ENCODE data around the gene CASP7. TPM values are rescaled to one million over a fixed set of nuclear protein-coding genes. Genes with fewer than 3 reads are reported as not detected.
"Not testable (repeated sequence)": the region's sequence is repeated elsewhere in the genome, so short reads cannot be mapped to it uniquely, and the experiment has no call there.

The CASP7 gene
- total RNA-seq, 4 donors from 2014 or later = 20.0 to 37.8 (median 29.6) TPM

DNA sequence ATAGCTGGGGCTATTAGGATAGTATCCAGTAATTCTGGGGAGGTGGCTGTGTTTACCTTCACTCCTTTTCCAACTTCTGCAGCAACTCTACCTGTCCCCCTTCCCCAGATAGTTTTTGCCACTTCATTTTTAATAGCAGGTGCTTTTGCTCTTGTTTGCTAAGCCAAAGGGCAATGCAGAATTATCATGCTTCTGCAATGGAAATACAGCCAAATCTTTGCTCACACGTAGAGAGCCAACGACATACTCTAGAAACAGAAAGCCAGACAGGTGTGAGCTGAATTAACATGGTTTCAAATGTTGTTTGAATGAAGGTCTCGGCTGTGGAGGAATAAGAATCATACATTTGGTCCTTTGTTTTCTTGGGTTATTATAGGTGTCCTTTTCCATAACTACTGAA, 86.2 kb downstream of the CASP7 start:
- TF ChIP-seq POLR2AphosphoS5 (IDR thresholded peaks at IDR 0.05) = no peak
- TF ChIP-seq POLR2A (IDR thresholded peaks at IDR 0.05) = no peak
- TF ChIP-seq, protein P1, sequence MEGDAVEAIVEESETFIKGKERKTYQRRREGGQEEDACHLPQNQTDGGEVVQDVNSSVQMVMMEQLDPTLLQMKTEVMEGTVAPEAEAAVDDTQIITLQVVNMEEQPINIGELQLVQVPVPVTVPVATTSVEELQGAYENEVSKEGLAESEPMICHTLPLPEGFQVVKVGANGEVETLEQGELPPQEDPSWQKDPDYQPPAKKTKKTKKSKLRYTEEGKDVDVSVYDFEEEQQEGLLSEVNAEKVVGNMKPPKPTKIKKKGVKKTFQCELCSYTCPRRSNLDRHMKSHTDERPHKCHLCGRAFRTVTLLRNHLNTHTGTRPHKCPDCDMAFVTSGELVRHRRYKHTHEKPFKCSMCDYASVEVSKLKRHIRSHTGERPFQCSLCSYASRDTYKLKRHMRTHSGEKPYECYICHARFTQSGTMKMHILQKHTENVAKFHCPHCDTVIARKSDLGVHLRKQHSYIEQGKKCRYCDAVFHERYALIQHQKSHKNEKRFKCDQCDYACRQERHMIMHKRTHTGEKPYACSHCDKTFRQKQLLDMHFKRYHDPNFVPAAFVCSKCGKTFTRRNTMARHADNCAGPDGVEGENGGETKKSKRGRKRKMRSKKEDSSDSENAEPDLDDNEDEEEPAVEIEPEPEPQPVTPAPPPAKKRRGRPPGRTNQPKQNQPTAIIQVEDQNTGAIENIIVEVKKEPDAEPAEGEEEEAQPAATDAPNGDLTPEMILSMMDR (IDR thresholded peaks at IDR 0.05) = no peak
- no peak for TF ChIP-seq EP300 (IDR thresholded peaks at IDR 0.05)
- WGBS = 67% methylated on average over 3 of the region's 3 CpGs
- Histone ChIP-seq H3K27me3 (no peaks in the 10 kb centered on the region), H3K27ac (no peak overlapping the region), H3K36me3 (no peaks in the 10 kb centered on the region), H3K4me1 (no peaks in the 10 kb centered on the region), H3K4me3 (no peak overlapping the region), H3K9me3 (peaks cover 11% of the 10 kb centered on the region)
- DNase-seq (ENCODE audit: low spot score in 2 of 2) = no peak

DNA sequence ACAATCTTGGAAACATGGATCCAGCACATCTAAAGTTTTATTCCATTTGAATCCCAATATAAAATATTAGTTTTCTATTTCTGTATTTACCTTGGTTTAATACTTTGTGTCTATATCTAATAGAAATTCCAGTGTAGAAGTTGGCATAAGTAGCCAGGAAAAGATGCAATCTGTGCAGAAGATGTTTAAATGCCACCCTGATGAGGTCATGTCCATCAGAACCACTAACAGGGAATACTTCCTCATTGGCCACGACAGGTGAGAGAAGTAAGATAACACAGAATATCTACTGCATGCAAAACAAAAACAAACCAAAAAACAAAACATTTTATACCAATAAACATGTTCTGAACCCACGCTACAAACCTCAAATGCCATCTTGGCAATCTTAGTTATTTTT, 87.5 kb downstream of the CASP7 start:
- DNase-seq (ENCODE audit: low spot score in 2 of 2) = no peak
- Histone ChIP-seq H3K36me3 (no peaks in the 10 kb centered on the region), H3K27ac (no peak overlapping the region), H3K27me3 (no peaks in the 10 kb centered on the region), H3K9me3 (peaks cover 11% of the 10 kb centered on the region), H3K4me3 (no peak overlapping the region), H3K4me1 (no peaks in the 10 kb centered on the region)
- WGBS = 78% methylated on average over 2 of the region's 2 CpGs
- TF ChIP-seq EP300 (IDR thresholded peaks at IDR 0.05) = no peak
- TF ChIP-seq POLR2A (IDR thresholded peaks at IDR 0.05) = no peak
- TF ChIP-seq, protein P1 (IDR thresholded peaks at IDR 0.05) = no peak
- TF ChIP-seq POLR2AphosphoS5 (IDR thresholded peaks at IDR 0.05) = no peak

DNA sequence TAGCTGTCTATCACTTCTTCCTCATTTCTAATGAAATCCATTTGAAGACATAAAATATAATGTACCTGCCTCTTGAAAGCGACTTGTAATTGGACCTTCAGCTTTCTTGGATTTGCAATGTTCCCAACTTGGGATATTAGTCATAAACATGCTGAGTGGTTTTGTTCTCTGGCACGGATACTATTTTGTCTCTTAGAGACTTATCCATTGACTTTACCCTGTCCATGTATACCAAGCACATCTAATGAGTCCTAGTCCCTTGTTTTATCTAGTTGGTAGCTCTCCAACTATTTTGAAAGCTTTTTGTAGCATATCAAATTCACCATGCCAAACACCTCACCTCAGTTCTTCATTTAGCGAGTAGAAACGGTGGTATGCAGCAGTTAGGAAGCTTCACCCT, 90.6 kb downstream of the CASP7 start:
- TF ChIP-seq POLR2AphosphoS5 (IDR thresholded peaks at IDR 0.05) (no peak), POLR2A (IDR thresholded peaks at IDR 0.05) (no peak), EP300 (IDR thresholded peaks at IDR 0.05) (no peak)
- TF ChIP-seq, protein P1 (IDR thresholded peaks at IDR 0.05) = no peak
- WGBS = 86% methylated on average over 4 of the region's 4 CpGs
- H3K9me3 ChIP-seq = no peaks in the 10 kb centered on the region
- no peaks in the 10 kb centered on the region for H3K27me3 ChIP-seq
- H3K4me3 ChIP-seq = no peak overlapping the region
- H3K4me1 ChIP-seq = no peaks in the 10 kb centered on the region
- DNase-seq (ENCODE audit: low spot score in 2 of 2) = no peak
- H3K36me3 ChIP-seq = no peaks in the 10 kb centered on the region
- no peak overlapping the region for H3K27ac ChIP-seq

DNA sequence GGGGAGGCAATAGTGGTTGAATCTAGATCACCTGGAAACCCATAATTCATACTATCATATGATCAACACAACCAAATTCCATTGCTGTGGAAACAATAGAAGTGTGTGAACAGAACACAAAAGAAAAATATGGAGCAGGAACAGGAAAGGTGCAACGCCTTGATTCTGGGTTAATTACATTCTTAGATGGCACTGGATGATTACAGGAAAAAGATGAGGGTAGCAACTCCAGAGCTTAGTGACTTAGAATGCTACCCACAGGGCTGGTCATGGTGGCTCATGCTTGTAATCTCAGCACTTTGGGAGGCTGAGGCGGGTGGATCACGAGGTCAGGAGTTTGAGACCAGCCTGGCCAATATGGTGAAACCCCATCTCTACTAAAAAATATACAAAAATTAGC, 91.4 kb downstream of the CASP7 start:
- not testable (repeated sequence) for H3K27me3 ChIP-seq; H3K4me3 ChIP-seq; H3K36me3 ChIP-seq; H3K4me1 ChIP-seq; H3K9me3 ChIP-seq; H3K27ac ChIP-seq; DNase-seq (ENCODE audit: low spot score in 2 of 2)
- WGBS = 83% methylated on average over 3 of the region's 3 CpGs

DNA sequence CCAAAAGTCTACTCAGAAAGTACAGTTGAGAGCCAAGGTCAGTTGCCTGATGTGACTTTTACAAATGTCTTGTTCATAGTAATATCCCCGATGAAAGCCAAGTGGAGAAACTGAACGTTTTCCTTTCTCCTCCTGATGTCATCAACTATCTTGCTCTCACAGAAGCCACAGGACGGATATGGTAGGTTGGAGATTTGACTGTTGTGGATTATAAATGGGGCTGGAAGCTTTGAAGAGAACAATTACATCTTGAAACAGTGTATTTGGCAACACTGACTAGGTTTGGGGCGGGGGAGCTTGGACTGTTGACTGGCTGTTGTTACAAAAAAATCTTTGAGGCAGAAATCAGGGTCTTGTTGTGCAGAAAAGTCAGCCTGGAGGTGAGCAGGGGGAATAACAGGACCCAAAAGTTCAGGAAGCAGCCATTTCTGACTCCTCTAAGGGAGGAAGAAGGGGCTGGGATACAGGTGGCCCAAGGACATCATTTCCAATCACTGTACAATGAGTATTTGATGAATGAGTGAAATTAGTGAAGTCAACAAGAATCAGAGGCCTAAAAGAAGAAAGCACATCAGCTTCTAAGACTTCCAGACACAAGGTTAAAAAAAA, 96.1 kb downstream of the CASP7 start:
- no peaks in the 10 kb centered on the region for H3K4me1 ChIP-seq
- no peak overlapping the region for H3K27ac ChIP-seq
- H3K9me3 ChIP-seq = no peaks in the 10 kb centered on the region
- DNase-seq (ENCODE audit: low spot score in 2 of 2) = no peak
- 73% methylated on average over 4 of the region's 4 CpGs for WGBS
- H3K36me3 ChIP-seq = no peaks in the 10 kb centered on the region
- TF ChIP-seq POLR2A (IDR thresholded peaks at IDR 0.05) (no peak), EP300 (IDR thresholded peaks at IDR 0.05) (no peak), POLR2AphosphoS5 (IDR thresholded peaks at IDR 0.05) (no peak)
- TF ChIP-seq, protein P1 (IDR thresholded peaks at IDR 0.05) = no peak
- no peaks in the 10 kb centered on the region for H3K27me3 ChIP-seq
- H3K4me3 ChIP-seq = no peak overlapping the region

GRCh38 chr10:113776553-113776952, 96.8 kb downstream of the CASP7 start:
- TF ChIP-seq EP300 (IDR thresholded peaks at IDR 0.05) (no peak), POLR2A (IDR thresholded peaks at IDR 0.05) (no peak), POLR2AphosphoS5 (IDR thresholded peaks at IDR 0.05) (no peak)
- TF ChIP-seq, protein P1 (IDR thresholded peaks at IDR 0.05) = no peak
- WGBS = 90% methylated on average over 1 of the region's 1 CpG
- no peak overlapping the region for H3K27ac ChIP-seq

More at GRCh38 chr10:113776553-113776952, 96.8 kb downstream of the CASP7 start:
- Histone ChIP-seq H3K4me1 (no peaks in the 10 kb centered on the region), H3K36me3 (no peaks in the 10 kb centered on the region), H3K27me3 (no peaks in the 10 kb centered on the region), H3K9me3 (no peaks in the 10 kb centered on the region), H3K4me3 (no peak overlapping the region)
- no peak for DNase-seq (ENCODE audit: low spot score in 2 of 2)
